GM21619 (cell line): ENCODE measurements around the gene NFIX.

ENCODE experiments used
- ATAC-seq: cut with Tn5 transposase; IDR thresholded peaks from one replicate; pipeline ENCODE4 v1.9.1; 2021; ENCODE audit not compliant: unreplicated experiment

The NFIX gene

DNA sequence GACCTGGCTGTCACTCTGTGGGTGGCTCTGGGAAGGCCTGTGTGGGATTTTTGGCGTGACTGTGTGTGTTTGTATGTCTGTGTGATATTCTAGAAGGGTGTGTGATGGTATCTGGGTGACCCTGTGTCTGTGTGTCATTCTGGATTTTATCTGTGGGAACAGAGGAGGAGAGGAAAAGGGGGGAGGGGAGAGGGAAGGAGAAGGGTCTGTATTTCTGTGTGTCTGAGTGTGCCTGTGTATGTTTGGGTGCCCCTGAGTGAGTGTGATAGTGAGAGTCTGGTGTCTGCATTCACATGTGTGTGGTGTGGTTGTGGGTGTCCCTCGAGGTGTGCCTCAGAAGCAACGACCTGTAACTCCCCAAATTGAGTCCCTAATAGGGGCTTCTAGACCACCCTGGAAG, 8.1 kb upstream of the NFIX start:
- ATAC-seq: no peak

- ATAC-seq: no peak
Measured at GRCh38 chr19:12987781-12988180, 7.5 kb upstream of the NFIX start.

- ATAC-seq: no peak
Measured at GRCh38 chr19:12990431-12990830, 4.8 kb upstream of the NFIX start.

DNA sequence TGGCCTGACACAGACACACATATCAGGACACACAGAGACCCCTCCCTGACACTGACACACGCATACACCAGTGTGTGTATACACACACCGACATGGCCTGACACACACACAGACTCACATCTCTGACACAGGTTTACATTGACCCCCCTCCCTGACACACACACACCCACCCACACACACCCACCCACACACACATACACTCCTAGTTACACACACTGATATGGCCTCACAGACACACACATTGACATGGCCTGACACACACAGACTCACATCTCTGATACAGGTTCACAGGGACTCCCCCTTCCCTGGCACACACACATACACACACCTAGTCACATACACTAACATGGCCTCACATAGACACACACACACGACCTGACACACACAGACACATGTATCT, 4.4 kb upstream of the NFIX start:
- ATAC-seq: no peak

DNA sequence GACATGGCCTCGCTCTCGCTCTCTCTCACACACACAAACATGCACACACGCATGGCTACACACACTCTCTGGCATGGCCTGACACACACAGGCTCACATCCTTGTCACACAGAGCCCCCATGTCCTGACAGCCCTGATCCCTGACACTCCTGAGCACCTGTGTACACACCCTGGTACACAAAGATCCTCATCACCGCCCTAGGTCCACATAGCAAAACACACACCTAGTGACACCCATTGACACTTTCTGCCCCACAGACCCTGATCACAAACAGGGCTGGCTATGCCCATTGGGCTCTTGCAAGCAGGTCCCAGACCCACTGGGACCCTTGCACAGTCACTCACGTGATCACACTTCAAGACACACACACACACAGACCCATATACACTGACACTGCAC, 4.0 kb upstream of the NFIX start:
- ATAC-seq: no peak

DNA sequence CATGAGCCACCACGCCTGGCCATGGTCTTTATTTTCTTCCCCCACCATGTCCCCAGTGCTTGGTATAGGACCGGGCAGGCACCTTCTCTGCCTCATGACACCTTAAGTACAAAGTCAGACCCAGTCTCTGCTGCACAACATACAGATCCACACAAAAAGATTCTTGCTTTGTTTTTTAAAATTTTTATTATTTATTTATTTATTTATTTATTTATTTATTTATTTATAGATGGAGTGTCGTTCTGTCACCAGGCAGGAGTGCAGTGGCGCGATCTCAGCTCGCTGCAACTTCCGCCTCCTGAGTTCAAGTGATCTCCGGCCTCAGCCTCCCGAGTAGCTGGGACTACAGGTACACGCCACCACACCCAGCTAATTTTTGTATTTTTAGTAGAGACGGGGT, 2.5 kb upstream of the NFIX start:
- ATAC-seq: no peak

GRCh38 chr19:12993562-12993961, 1.7 kb upstream of the NFIX start:
- no peak for ATAC-seq

- no peak for ATAC-seq
Measured at GRCh38 chr19:12995596-12996405, 526 bp downstream of the NFIX start.

GRCh38 chr19:12996406-12997094, 1.3 kb downstream of the NFIX start:
- no peak for ATAC-seq

GRCh38 chr19:12997179-12997966, 2.1 kb downstream of the NFIX start:
- no peak for ATAC-seq

DNA sequence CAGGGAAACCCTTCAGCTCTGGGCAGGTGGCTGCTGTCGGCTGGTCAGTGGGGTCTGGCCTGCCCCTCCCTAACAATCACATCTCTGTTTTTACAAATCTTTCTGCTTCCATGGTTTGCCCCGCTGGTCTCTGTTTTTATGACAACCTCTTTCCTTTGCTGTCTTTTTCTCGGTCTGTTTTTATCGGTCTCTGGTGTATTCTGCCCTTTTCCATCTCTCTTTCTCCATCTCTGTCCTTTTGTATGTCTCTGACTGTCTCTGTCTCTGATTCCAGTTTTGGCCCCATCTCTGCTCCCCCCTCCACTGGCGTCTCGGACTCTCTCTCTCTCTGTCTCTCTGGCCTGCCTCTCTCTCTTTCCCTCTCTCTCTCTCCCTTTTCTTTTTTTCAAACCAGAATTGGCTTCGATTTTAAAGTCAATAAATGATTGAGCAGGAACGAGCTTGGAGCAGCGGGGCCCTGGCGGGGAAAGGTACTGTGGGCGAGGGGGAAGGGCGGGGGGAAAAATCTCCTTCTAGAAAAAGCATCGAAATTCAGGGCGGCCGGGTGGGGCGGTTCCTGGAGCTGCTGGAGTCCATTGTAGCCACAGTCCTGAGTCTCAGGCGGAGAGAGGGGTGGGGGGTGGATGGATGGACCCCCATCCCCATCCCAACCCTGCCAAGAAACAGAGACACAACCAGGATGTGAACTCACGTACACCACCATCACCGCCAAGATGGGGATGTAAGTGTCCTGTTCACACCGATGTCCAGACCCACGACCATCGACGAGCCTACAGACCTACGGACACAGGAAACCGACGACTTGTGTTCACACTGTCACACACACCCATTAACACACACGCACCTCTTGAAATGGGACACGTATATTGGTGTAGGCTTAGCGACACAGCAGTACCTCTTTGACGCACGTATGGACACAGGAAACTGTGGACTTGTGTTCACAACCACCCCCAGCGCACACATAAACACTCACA, 3.0 kb downstream of the NFIX start:
- no peak for ATAC-seq

GRCh38 chr19:13001166-13001501, 5.9 kb downstream of the NFIX start:
- no peak for ATAC-seq

- ATAC-seq: no peak
Measured at GRCh38 chr19:13001502-13002165, 6.4 kb downstream of the NFIX start.

- ATAC-seq: no peak
Measured at GRCh38 chr19:13002166-13002898, 7.1 kb downstream of the NFIX start.

DNA sequence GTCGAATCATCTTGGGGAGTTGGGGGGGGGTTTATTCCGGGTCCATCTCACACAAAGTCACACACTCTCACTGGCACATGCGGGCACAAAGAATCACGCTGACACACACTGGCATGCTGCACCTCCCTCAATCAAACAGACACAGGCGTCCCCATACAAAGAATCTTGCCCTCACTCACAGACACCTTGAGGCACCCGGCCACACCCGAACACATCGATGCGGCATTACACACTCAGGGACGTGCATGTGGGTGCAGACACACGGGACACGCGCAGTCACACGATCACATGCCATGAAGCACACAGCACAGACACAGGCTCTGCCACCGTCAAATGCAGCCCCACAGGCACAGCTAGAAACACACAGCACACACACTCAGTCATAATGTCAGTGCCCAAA, 7.8 kb downstream of the NFIX start:
- no peak for ATAC-seq

DNA sequence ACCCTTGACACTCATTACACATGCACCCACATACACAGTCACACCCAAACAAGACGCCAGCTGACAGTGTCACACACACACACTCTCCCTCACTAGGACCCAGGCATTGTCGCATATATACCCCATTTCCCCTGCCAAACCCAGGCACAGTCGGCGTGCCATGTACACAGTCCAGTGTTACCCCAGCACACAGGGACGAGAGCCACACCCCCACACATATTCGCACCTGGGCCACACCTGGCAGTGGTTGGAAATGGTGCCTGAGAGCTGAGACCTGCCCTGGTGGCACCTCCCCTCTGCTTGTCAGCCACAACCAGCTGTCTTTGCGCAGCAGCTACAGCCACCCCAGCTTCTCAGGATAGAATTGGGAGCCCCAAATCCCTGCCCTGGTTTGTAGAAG, 9.0 kb downstream of the NFIX start:
- no peak for ATAC-seq

DNA sequence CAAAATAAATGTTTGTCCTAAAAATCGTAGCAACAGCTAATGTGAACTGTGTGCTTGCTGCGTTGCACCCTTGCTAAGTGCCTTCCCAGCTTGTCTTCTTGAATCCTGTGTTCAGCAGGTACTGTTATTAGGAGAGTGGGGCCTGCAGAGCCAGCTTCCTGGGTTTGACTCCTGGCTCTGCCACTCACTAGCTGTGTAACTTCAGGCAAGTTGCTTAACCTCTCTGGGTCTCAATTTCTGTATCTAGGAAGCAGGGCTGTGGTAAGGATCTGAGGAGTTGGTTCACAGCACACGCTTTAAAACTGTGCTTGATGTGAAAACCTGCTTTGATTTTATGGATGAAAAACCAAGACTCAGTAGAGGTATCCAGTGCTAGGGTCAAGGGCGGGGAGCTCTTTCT, 10.0 kb downstream of the NFIX start:
- no peak for ATAC-seq

DNA sequence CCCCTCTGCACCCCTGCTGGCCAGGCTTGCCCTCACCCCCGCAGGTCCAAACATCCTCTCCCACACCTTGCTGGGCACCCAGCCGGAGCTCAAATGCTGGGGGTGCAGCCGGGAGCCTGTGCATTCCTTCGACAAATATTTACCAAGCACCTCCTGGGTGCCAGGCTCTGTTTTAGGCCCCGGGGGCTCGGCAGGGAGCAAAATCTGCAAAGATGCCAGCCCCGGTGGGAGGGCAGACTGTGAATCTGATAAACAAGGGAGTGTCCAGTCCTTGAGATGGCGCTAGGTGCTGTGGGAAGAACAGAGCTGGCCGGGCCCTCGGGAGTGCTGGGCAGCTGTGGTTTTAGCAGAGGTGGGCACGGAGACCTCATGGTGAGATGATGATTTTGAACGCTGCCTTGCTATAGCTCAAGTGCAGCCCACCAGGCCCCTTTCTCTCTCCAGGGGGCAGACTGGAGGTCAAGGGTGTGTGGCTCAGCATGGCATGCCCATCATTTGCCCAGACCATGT, 10.6 kb downstream of the NFIX start:
- no peak for ATAC-seq
